Mesendoderm (in vitro differentiated cells): ENCODE measurements around the gene DSCAML1.

Experiments
- DNase-seq: peaks from one replicate; pipeline ENCODE4 v3.0.0; 2013
- H2AK5ac ChIP-seq: 2 replicates; pipeline ENCODE4 v1.6.1; 2013; ENCODE audit warnings: low read length, inconsistent platforms
- H2BK120ac ChIP-seq: 2 replicates; pipeline ENCODE4 v1.6.1; 2013; ENCODE audit warnings: low read depth, mild to moderate bottlenecking, low read length, moderate library complexity, mixed read lengths
- H2BK15ac ChIP-seq: replicated peaks from 2 replicates; pipeline ENCODE4 v1.6.1; 2013; ENCODE audit warnings: low read depth, mild to moderate bottlenecking, moderate library complexity
- H2BK5ac ChIP-seq: 2 replicates; pipeline ENCODE4 v1.6.1; 2013; ENCODE audit warnings: low read length, inconsistent platforms
- H3K18ac ChIP-seq: 2 replicates; pipeline ENCODE4 v1.6.1; 2013; ENCODE audit warnings: mild to moderate bottlenecking, low read length, mixed read lengths
- H3K23ac ChIP-seq: one replicate; pipeline ENCODE4 v1.6.1; 2013; ENCODE audit warnings: low read length
- H3K27ac ChIP-seq: 2 replicates; pipeline ENCODE4 v1.5.1; 2013; ENCODE audit warnings: low read depth, mild to moderate bottlenecking, inconsistent platforms, low read length, moderate library complexity
- H3K27me3 ChIP-seq: 2 replicates; pipeline ENCODE4 v1.6.1; 2013; ENCODE audit warnings: low read length, control low read depth, mild to moderate bottlenecking, inconsistent platforms; ENCODE audit not compliant: insufficient read depth, poor library complexity
- H3K36me3 ChIP-seq: 2 replicates; pipeline ENCODE4 v1.6.1; 2013; ENCODE audit warnings: low read length, inconsistent platforms; ENCODE audit not compliant: control insufficient read depth, insufficient read depth
- H3K4ac ChIP-seq: one replicate; pipeline ENCODE4 v1.6.1; 2013; ENCODE audit warnings: low read depth, mild to moderate bottlenecking, low read length, moderate library complexity
- H3K4me1 ChIP-seq: 2 replicates; pipeline ENCODE4 v1.6.1; 2013; ENCODE audit warnings: low read depth, low read length, inconsistent platforms; ENCODE audit not compliant: control insufficient read depth
- H3K4me2 ChIP-seq: 2 replicates; pipeline ENCODE4 v1.6.1; 2013; ENCODE audit warnings: low read length
- H3K4me3 ChIP-seq: 2 replicates; pipeline ENCODE4 v1.5.1; 2013; ENCODE audit warnings: mild to moderate bottlenecking, low read length
- H3K56ac ChIP-seq: one replicate; pipeline ENCODE4 v1.6.1; 2013; ENCODE audit warnings: low read length
- H3K79me1 ChIP-seq: 2 replicates; pipeline ENCODE4 v1.6.1; 2013; ENCODE audit warnings: low read length, inconsistent platforms
- H3K79me2 ChIP-seq: 2 replicates; pipeline ENCODE4 v1.6.1; 2013; ENCODE audit warnings: mild to moderate bottlenecking, low read length; ENCODE audit not compliant: control insufficient read depth, insufficient read depth
- H3K9ac ChIP-seq: 2 replicates; pipeline ENCODE4 v1.6.1; 2013; ENCODE audit warnings: low read length, inconsistent platforms
- H4K5ac ChIP-seq: one replicate; pipeline ENCODE4 v1.6.1; 2013; ENCODE audit warnings: low read length
- H4K8ac ChIP-seq: one replicate; pipeline ENCODE4 v1.6.1; 2013; ENCODE audit warnings: low read depth, mild to moderate bottlenecking, control low read depth, low read length, moderate library complexity
- WGBS: extraction: QIAGEN DNeasy Blood & Tissue Kit; methylation state at CpG from one replicate; pipeline ENCODE4 v1.1.7; 2013; ENCODE audit warnings: low lambda C conversion rate, missing lambda C conversion rate; ENCODE audit not compliant: insufficient coverage; ENCODE audit errors: extremely low coverage; 5-methylcytosine and 5-hydroxymethylcytosine counted together

The DSCAML1 gene

DNA sequence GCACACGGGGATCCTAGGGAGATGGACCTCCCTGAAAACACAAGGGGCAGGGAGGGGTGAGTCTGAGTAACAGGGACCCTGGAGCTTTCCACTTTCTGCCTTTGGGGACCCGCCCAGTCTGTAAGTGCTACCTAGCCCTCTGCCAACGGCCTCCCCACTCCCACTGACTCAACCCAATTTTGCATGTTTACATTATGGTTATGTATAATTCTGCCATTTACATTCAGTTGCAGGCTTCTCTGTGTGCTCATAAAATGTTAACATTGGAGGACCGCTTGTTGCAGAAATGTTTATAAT is 105.8 kb downstream of the DSCAML1 start:
- Histone ChIP-seq H3K27ac (no peak overlapping the region), H3K36me3 (no peaks in the 10 kb centered on the region), H3K4me2 (no peak overlapping the region), H3K4me1 (no peaks in the 10 kb centered on the region), H2BK15ac (no peak overlapping the region), H2BK120ac (no peak overlapping the region), H3K56ac (no peak overlapping the region), H2AK5ac (no peak overlapping the region), H3K79me1 (no peaks in the 10 kb centered on the region), H3K9ac (no peak overlapping the region), H3K4ac (no peak overlapping the region), H3K79me2 (no peaks in the 10 kb centered on the region), H2BK5ac (no peak overlapping the region), H3K27me3 (no peaks in the 10 kb centered on the region), H3K4me3 (no peak overlapping the region), H3K23ac (no peak overlapping the region), H4K5ac (no peak overlapping the region), H4K8ac (no peak overlapping the region), H3K18ac (no peak overlapping the region)
- no peak for DNase-seq
- no CpG with 5 or more reads among the region's 4 CpGs for WGBS

- Histone ChIP-seq H3K18ac (no peak overlapping the region), H3K4ac (no peak overlapping the region), H2BK120ac (no peak overlapping the region), H3K56ac (no peak overlapping the region), H3K79me1 (no peaks in the 10 kb centered on the region), H3K36me3 (no peaks in the 10 kb centered on the region), H3K4me2 (no peak overlapping the region), H3K79me2 (no peaks in the 10 kb centered on the region), H3K27me3 (no peaks in the 10 kb centered on the region), H2AK5ac (no peak overlapping the region), H2BK15ac (no peak overlapping the region), H2BK5ac (no peak overlapping the region), H4K8ac (no peak overlapping the region), H3K23ac (no peak overlapping the region), H3K4me3 (no peak overlapping the region), H3K27ac (no peak overlapping the region), H3K9ac (no peak overlapping the region), H3K4me1 (no peaks in the 10 kb centered on the region), H4K5ac (no peak overlapping the region)
- WGBS, result no CpG with 5 or more reads among the region's 8 CpGs
- no peak for DNase-seq
Measured at GRCh38 chr11:117690484-117691217, 106.4 kb downstream of the DSCAML1 start.

DNA sequence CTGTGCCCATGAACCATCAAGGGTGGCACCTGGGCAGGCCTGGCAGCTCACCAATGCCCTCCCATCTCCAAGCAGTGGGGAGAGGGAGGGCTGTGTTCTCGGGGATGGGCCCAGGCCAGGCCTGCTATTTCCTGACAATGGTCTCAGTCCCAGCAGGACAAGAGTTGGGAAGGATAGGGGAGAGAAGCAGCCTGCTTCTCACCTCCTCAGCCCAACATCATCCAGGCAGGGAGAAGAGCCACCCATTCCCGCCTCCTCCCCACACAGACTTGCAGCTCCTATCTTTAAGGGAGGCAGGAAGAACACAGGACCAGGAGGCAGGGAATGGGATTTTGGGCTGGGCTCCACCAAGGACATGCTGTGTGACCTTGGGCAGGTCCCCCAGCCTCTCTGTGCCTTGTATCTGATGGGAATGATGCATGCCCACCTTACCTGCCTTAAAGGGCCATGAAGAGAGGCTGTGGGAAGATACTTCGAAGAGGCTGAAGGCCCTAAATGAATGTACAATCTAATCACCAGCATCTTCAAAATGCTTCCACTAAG is 108.7 kb downstream of the DSCAML1 start:
- H2BK5ac ChIP-seq, result no peak overlapping the region
- H3K4ac ChIP-seq, result no peak overlapping the region
- no peak overlapping the region for H2BK15ac ChIP-seq
- H3K9ac ChIP-seq, result no peak overlapping the region
- no peak overlapping the region for H4K8ac ChIP-seq
- DNase-seq, result no peak
- H3K27ac ChIP-seq, result no peak overlapping the region
- no peak overlapping the region for H3K4me2 ChIP-seq
- no peaks in the 10 kb centered on the region for H3K27me3 ChIP-seq
- H4K5ac ChIP-seq, result no peak overlapping the region
- WGBS, result no CpG with 5 or more reads among the region's 3 CpGs
- H3K18ac ChIP-seq, result no peak overlapping the region
- no peak overlapping the region for H3K23ac ChIP-seq
- no peaks in the 10 kb centered on the region for H3K79me1 ChIP-seq
- no peak overlapping the region for H2AK5ac ChIP-seq
- H3K4me1 ChIP-seq, result no peaks in the 10 kb centered on the region
- no peak overlapping the region for H2BK120ac ChIP-seq
- no peaks in the 10 kb centered on the region for H3K36me3 ChIP-seq
- H3K4me3 ChIP-seq, result no peak overlapping the region
- no peaks in the 10 kb centered on the region for H3K79me2 ChIP-seq
- H3K56ac ChIP-seq, result no peak overlapping the region

DNA sequence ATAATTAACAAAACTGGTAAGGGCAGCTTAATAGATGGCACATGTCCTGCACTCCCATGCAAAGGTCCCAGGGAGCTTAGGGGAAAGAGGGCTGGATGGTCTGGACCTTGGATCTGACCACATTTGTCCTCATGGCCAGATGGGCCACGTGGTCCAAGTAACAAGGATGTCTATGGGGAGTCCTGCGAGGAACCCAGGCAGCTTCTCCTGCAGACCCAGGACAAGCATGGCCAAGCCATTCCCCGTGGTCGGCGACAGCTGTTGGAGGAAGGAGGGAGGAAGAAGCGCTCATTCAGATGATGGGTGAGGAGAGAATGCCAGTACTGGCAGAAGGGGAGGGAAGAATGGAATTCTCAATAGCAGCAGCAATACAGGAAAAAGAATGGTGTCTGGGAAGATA is 109.2 kb downstream of the DSCAML1 start:
- H2AK5ac ChIP-seq, result no peak overlapping the region
- no peaks in the 10 kb centered on the region for H3K79me2 ChIP-seq
- H2BK120ac ChIP-seq, result no peak overlapping the region
- no peak overlapping the region for H2BK15ac ChIP-seq
- H3K4me1 ChIP-seq, result no peaks in the 10 kb centered on the region
- DNase-seq, result no peak
- WGBS, result no CpG with 5 or more reads among the region's 6 CpGs
- no peak overlapping the region for H3K18ac ChIP-seq
- H3K4me3 ChIP-seq, result no peak overlapping the region
- H3K27me3 ChIP-seq, result no peaks in the 10 kb centered on the region
- H2BK5ac ChIP-seq, result no peak overlapping the region
- H3K4ac ChIP-seq, result no peak overlapping the region
- H4K8ac ChIP-seq, result no peak overlapping the region
- no peak overlapping the region for H3K27ac ChIP-seq
- H3K56ac ChIP-seq, result no peak overlapping the region
- no peak overlapping the region for H3K9ac ChIP-seq
- H3K23ac ChIP-seq, result no peak overlapping the region
- no peak overlapping the region for H4K5ac ChIP-seq
- H3K36me3 ChIP-seq, result no peaks in the 10 kb centered on the region
- H3K79me1 ChIP-seq, result no peaks in the 10 kb centered on the region
- H3K4me2 ChIP-seq, result no peak overlapping the region

- no CpG with 5 or more reads among the region's 3 CpGs for WGBS
- no peak overlapping the region for H3K4me3 ChIP-seq
- H2BK5ac ChIP-seq, result no peak overlapping the region
- no peak for DNase-seq
- no peak overlapping the region for H2AK5ac ChIP-seq
- H3K9ac ChIP-seq, result no peak overlapping the region
- H3K4ac ChIP-seq, result no peak overlapping the region
- H3K18ac ChIP-seq, result no peak overlapping the region
- H2BK15ac ChIP-seq, result no peak overlapping the region
- no peak overlapping the region for H4K5ac ChIP-seq
- H4K8ac ChIP-seq, result no peak overlapping the region
- H2BK120ac ChIP-seq, result no peak overlapping the region
- H3K23ac ChIP-seq, result no peak overlapping the region
- no peaks in the 10 kb centered on the region for H3K4me1 ChIP-seq
- no peaks in the 10 kb centered on the region for H3K27me3 ChIP-seq
- no peaks in the 10 kb centered on the region for H3K79me2 ChIP-seq
- H3K27ac ChIP-seq, result no peak overlapping the region
- H3K4me2 ChIP-seq, result no peak overlapping the region
- no peak overlapping the region for H3K56ac ChIP-seq
- H3K79me1 ChIP-seq, result no peaks in the 10 kb centered on the region
- H3K36me3 ChIP-seq, result no peaks in the 10 kb centered on the region
Measured at GRCh38 chr11:117686711-117687110, 110.3 kb downstream of the DSCAML1 start.

DNA sequence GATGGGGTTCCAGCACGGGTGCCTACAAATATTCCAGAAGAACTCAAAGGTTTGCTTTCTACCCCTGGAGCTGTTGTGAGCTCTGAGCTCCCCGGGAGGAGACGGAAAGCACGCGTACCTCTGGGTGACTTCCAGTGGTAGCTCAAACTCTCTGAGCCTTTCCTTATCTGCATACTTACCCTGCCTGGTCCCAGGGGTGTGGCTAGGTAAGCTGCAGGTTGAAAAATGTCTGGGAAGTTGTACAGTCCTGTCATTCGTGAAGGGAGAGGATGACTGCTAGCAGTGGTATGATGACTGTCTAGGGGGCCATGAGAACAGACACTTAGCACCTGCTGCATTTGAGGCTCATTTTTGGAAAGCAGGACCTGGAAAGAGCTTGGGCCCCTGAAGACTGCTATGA is 111.5 kb downstream of the DSCAML1 start:
- Histone ChIP-seq H3K23ac (no peak overlapping the region), H3K4me3 (no peak overlapping the region), H2AK5ac (no peak overlapping the region), H3K18ac (no peak overlapping the region), H3K4ac (no peak overlapping the region), H3K27me3 (no peaks in the 10 kb centered on the region), H3K4me2 (no peak overlapping the region), H3K4me1 (no peaks in the 10 kb centered on the region), H2BK15ac (no peak overlapping the region), H3K27ac (no peak overlapping the region), H3K79me2 (no peaks in the 10 kb centered on the region), H3K36me3 (no peaks in the 10 kb centered on the region), H4K5ac (no peak overlapping the region), H2BK120ac (no peak overlapping the region), H3K56ac (no peak overlapping the region), H3K79me1 (no peaks in the 10 kb centered on the region), H2BK5ac (no peak overlapping the region), H3K9ac (no peak overlapping the region), H4K8ac (no peak overlapping the region)
- no CpG with 5 or more reads among the region's 6 CpGs for WGBS
- DNase-seq, result no peak
